Endothelial cell of umbilical vein (primary cell): ENCODE results near the gene SFMBT1. TPM values are rescaled to one million over a fixed set of nuclear protein-coding genes. Genes with fewer than 3 reads are reported as not detected.

Source experiments
- BruUV-seq: library from RNA; stranded (reverse); fragments of 400-500 nt; replicated peaks from 2 replicates; lab custom pipeline; 2021; lab: Mats Ljungman, UMichigan
- CTCF ChIA-PET: fragments of 300-600, 350-600 bp; sonication (Branson Sonifier 250); formaldehyde crosslinking; loops from one replicate; lab custom pipeline; 2021; ENCODE audit warnings: antibody characterized with exemption, inconsistent platforms; lab: Charles Lee
- POLR2A ChIA-PET: fragments of 300-600, 350-600 bp; sonication (Branson Sonifier 250); formaldehyde crosslinking; loops from one replicate; lab custom pipeline; 2021; ENCODE audit warnings: antibody characterized with exemption, inconsistent platforms; lab: Charles Lee
- DNase-seq: peaks from one replicate; pipeline ENCODE4 v3.0.0-alpha.2; 2011; ENCODE audit warnings: low read depth, low spot score
- FAIRE-seq: peaks from 2 replicates; lab custom pipeline; 2011; peaks lifted over from hg19 to GRCh38; lab: Jason Lieb, UNC
- H2AFZ ChIP-seq: 2 replicates; pipeline ENCODE4 v1.6.0; 2012; ENCODE audit warnings: low read depth, low read length, control low read depth, inconsistent platforms
- H3K27ac ChIP-seq: 2 replicates; pipeline ENCODE4 v1.5.1; 2011; ENCODE audit warnings: low read depth, mild to moderate bottlenecking, control low read depth, low read length, moderate library complexity; ENCODE audit not compliant: insufficient read depth
- H3K27me3 ChIP-seq, 2 experiments: 2 replicates each; pipeline versions ENCODE4 v1.6.0 to v1.6.1; 2011; ENCODE audit warnings: low read length in 2 of 2, mixed read lengths in 1 of 2; ENCODE audit not compliant: control insufficient read depth in 2 of 2, insufficient read depth in 2 of 2
- H3K36me3 ChIP-seq, 2 experiments: 2 replicates in 1 of 2; 3 replicates in 1 of 2; pipeline ENCODE4 v1.5.1; 2011; ENCODE audit warnings: low read length in 2 of 2, mild to moderate bottlenecking in 1 of 2, moderate library complexity in 1 of 2; ENCODE audit not compliant: control insufficient read depth in 2 of 2, insufficient read depth in 2 of 2; ENCODE audit errors: extremely low read depth in 1 of 2
- H3K4me1 ChIP-seq: 3 replicates; pipeline ENCODE4 v1.5.1; 2011; ENCODE audit warnings: mild to moderate bottlenecking, low read length; ENCODE audit not compliant: control insufficient read depth, insufficient read depth; ENCODE audit errors: extremely low read depth
- H3K4me2 ChIP-seq: 2 replicates; pipeline ENCODE4 v1.6.1; 2011; ENCODE audit warnings: low read length, control low read depth, mixed read lengths; ENCODE audit not compliant: insufficient read depth
- H3K4me3 ChIP-seq, 3 experiments: fragments of 200-600 bp in 1 of 3; sonication (generic), shearing (Covaris generic) in 1 of 3; replicated peaks in 1 of 3; 2 replicates each; pipeline ENCODE4 v1.5.1; 2011 to 2016; ENCODE audit warnings: control low read depth in 3 of 3, low read length in 3 of 3, mild to moderate bottlenecking in 2 of 3, inconsistent platforms in 1 of 3, low read depth in 1 of 3, moderate library complexity in 1 of 3; ENCODE audit not compliant: insufficient read depth in 1 of 3
- H3K79me2 ChIP-seq: 2 replicates; pipeline ENCODE4 v1.6.0; 2012; ENCODE audit warnings: low read length, inconsistent platforms; ENCODE audit not compliant: control insufficient read depth, insufficient read depth
- H3K9ac ChIP-seq: replicated peaks from 2 replicates; pipeline ENCODE3; 2011; ENCODE audit warnings: low read length, control low read depth; ENCODE audit not compliant: insufficient read depth; ENCODE audit errors: extremely low read depth
- H3K9me1 ChIP-seq: replicated peaks from 3 replicates; pipeline ENCODE4 v1.6.0; 2011; ENCODE audit warnings: mild to moderate bottlenecking, low read length; ENCODE audit not compliant: control insufficient read depth, insufficient read depth; ENCODE audit errors: extremely low read depth
- H3K9me3 ChIP-seq: replicated peaks from 2 replicates; pipeline ENCODE4 v1.5.1; 2012; ENCODE audit warnings: low read length, inconsistent platforms; ENCODE audit not compliant: control insufficient read depth, insufficient read depth
- H4K20me1 ChIP-seq: replicated peaks from 2 replicates; pipeline ENCODE3; 2011; ENCODE audit warnings: mild to moderate bottlenecking, low read length; ENCODE audit not compliant: control insufficient read depth, insufficient read depth; ENCODE audit errors: extremely low read depth
- CTCF ChIP-seq, 2 donors: IDR thresholded peaks; 1 replicate in 1 of 2; 2 replicates in 1 of 2; pipeline ENCODE4 v1.5.1; 2011; ENCODE audit warnings: low read length in 2 of 2, mild to moderate bottlenecking in 2 of 2, moderate library complexity in 2 of 2, control low read depth in 1 of 2, inconsistent platforms in 1 of 2, low read depth in 1 of 2; ENCODE audit not compliant: insufficient read depth in 1 of 2; ENCODE audit errors: extremely low read depth in 1 of 2
- EZH2 ChIP-seq: IDR thresholded peaks from 2 replicates; pipeline ENCODE4 v1.6.1; 2012; ENCODE audit warnings: borderline replicate concordance, low read depth, mild to moderate bottlenecking, moderate library complexity, low read length, inconsistent platforms; ENCODE audit not compliant: severe bottlenecking
- FOS ChIP-seq: IDR thresholded peaks from 2 replicates; pipeline ENCODE4 v1.6.1; 2011; ENCODE audit warnings: mild to moderate bottlenecking, low read length, moderate library complexity, borderline replicate concordance; ENCODE audit not compliant: insufficient read depth
- GATA2 ChIP-seq: IDR thresholded peaks from 2 replicates; pipeline ENCODE4 v1.7.0; 2011; ENCODE audit warnings: low read depth, mild to moderate bottlenecking, moderate library complexity, mixed read lengths, low read length; ENCODE audit not compliant: insufficient read length, insufficient read depth
- JUN ChIP-seq: IDR thresholded peaks from 2 replicates; pipeline ENCODE4 v1.6.1; 2011; ENCODE audit warnings: borderline replicate concordance, low read depth; ENCODE audit not compliant: insufficient read length, insufficient read depth
- MAX ChIP-seq: IDR thresholded peaks from 2 replicates; pipeline ENCODE4 v1.6.1; 2011; ENCODE audit not compliant: insufficient read depth, insufficient read length
- MYC ChIP-seq: IDR thresholded peaks from one replicate; pipeline ENCODE4 v1.6.1; 2011; ENCODE audit warnings: mild to moderate bottlenecking, low read depth, low read length
- POLR2A ChIP-seq: IDR thresholded peaks from 2 replicates; pipeline ENCODE4 v1.6.1; 2012; ENCODE audit warnings: low read depth, mild to moderate bottlenecking, control low read depth, low read length
- POLR2AphosphoS5 ChIP-seq: IDR thresholded peaks from 2 replicates; pipeline ENCODE4 v1.6.1; 2012; ENCODE audit warnings: low read depth, mild to moderate bottlenecking, control low read depth, low read length, moderate library complexity; ENCODE audit not compliant: insufficient read depth
- dilution Hi-C: fragments of 300-500 bp; cut with MboI; formaldehyde crosslinking; loops from one replicate; pipeline ENCODE4 v1.15.0; 2019; ENCODE audit warnings: low sequenced_read_pairs; ENCODE audit not compliant: extremely low pct_ligation_motif_present
- intact Hi-C: fragments of 100-400 bp; cut with micrococcal nuclease; formaldehyde crosslinking; loops from one replicate; pipeline ENCODE4 v1.10.0; 2022
- polyA plus RNA-seq, 4 experiments: library from polyadenylated mRNA; depleted of rRNA in 3 of 4; stranded (reverse) in 3 of 4; unstranded in 1 of 4; fragments of >200 nt; gene quantifications; 2 replicates each; pipeline versions ENCODE4 v1.2.1 to v1.2.3, GENCODE V29; 2011 to 2012; ENCODE audit warnings: missing spikeins in 1 of 4
- total RNA-seq: library from RNA; stranded (reverse); gene quantifications from 2 replicates; pipeline ENCODE4 v1.2.3, GENCODE V29; 2021

SFMBT1 gene
- total and polyA plus RNA-seq, 2 donors (not counting 3 experiments of a cell fraction or from before 2014, with no cell fraction given) = 1.8 to 6.0 TPM

DNA sequence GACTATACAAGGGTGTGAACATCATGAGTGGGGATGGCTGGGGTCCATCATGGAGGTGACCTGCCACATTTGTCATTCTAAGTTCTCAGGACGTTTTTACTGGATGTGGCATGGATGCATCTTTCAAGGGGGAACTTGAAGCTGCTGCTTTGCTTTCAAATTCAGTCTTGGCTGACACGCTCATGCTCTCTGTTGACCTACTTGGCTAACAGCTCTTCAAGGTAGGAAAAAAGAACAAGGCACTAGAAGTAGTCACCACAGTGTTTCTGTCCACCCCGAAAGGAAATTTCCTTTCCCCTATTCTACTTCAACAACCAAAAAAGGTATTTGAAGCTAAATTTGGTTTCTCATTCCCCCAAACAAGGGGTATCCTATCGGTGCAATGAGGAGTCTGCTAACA lies 163.5 kb downstream of the SFMBT1 start:
- H3K27me3 ChIP-seq = no peaks in the 10 kb centered on the region
- no peaks in the 10 kb centered on the region for H3K9me3 ChIP-seq
- no peaks in the 10 kb centered on the region for H3K9me1 ChIP-seq
- H3K9ac ChIP-seq = no peak overlapping the region
- intact Hi-C loops (no loop called here), dilution Hi-C loops (no loop called here)
- H3K36me3 ChIP-seq = peaks cover 0 to 1% of the 10 kb centered on the region in 2 experiments
- no peaks in the 10 kb centered on the region for H4K20me1 ChIP-seq
- DNase-seq (no peak), FAIRE-seq (no peak)
- H3K27ac ChIP-seq = no peak overlapping the region
- no peak overlapping the region for H2AFZ ChIP-seq
- H3K4me1 ChIP-seq = no peaks in the 10 kb centered on the region
- TF ChIP-seq FOS (no peak), CTCF (IDR thresholded peaks at IDR 0.05; ENCODE audit: extremely low read depth in 1 of 2, insufficient read depth in 1 of 2, low read depth in 1 of 2, low read length in 2 of 2) (no peak), MYC (no peak), GATA2 (no peak), MAX (no peak), JUN (no peak), POLR2A (no peak), EZH2 (no peak), POLR2AphosphoS5 (no peak)
- no peaks in the 10 kb centered on the region for H3K79me2 ChIP-seq
- H3K4me2 ChIP-seq = no peak overlapping the region
- POLR2A ChIA-PET = no interaction called here
- CTCF ChIA-PET = no interaction called here
- H3K4me3 ChIP-seq = no peak overlapping the region
- no TSS peak for BruUV-seq
